Measurements from ENCODE around the gene RAD51B. TPM values are rescaled to one million over a fixed set of nuclear protein-coding genes. Genes with fewer than 3 reads are reported as not detected.
"Not testable (repeated sequence)": the region's sequence is repeated elsewhere in the genome, so short reads cannot be mapped to it uniquely, and the experiment has no call there.

The RAD51B gene
- total RNA-seq, 1 donor from 2014 or later, result 16.7 TPM

DNA sequence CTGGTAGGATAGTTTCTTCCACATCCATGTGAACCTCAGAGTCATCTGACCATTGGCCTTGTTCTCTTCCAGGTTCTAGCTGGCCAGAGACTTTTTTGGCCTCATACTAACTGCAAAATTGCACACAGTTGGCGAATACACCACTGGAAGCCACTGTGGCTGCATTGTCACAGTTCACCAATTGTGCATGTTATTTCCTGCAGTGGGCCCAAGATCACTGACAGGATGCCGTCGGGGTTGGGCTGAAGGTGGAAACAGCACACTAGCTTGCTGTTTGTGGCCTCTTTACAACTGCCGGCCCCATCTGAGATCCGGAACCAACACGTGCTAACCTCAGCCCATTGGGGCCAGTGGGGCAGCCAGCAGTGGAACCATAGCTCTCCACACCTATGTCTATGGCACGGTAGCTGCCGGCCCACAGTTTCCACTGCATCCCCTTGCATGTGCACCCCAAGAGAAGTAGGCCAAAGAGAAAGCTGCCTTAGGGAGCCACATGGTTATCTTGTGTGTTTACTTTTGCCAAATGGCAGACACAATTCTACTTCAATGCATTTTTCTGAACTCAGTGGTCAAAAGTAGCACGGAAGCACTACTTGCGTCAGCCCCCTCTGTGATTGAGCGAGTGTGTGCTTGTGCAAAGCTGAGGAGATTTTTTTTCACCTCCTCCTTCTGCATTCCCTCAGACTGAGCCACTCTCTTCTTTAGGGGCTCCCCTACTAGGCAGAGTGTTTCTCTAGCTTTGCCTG is 464.0 kb downstream of the RAD51B start:
- TF ChIP-seq, protein P1, sequence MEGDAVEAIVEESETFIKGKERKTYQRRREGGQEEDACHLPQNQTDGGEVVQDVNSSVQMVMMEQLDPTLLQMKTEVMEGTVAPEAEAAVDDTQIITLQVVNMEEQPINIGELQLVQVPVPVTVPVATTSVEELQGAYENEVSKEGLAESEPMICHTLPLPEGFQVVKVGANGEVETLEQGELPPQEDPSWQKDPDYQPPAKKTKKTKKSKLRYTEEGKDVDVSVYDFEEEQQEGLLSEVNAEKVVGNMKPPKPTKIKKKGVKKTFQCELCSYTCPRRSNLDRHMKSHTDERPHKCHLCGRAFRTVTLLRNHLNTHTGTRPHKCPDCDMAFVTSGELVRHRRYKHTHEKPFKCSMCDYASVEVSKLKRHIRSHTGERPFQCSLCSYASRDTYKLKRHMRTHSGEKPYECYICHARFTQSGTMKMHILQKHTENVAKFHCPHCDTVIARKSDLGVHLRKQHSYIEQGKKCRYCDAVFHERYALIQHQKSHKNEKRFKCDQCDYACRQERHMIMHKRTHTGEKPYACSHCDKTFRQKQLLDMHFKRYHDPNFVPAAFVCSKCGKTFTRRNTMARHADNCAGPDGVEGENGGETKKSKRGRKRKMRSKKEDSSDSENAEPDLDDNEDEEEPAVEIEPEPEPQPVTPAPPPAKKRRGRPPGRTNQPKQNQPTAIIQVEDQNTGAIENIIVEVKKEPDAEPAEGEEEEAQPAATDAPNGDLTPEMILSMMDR (conservative IDR thresholded peaks at IDR 0.05), result no peak
- Mint-ChIP-seq H3K4me3 (no peak overlapping the region), H3K4me1 (peaks cover 41% of the 10 kb centered on the region), H3K36me3 (ENCODE audit: low read depth) (no peaks in the 10 kb centered on the region), H3K27ac (ENCODE audit: unreplicated experiment) (no peak overlapping the region), H3K27me3 (ENCODE audit: low read depth) (no peaks in the 10 kb centered on the region), H3K9me3 (no peaks in the 10 kb centered on the region)
- no peak for DNase-seq (ENCODE audit: low read depth, low spot score)

DNA sequence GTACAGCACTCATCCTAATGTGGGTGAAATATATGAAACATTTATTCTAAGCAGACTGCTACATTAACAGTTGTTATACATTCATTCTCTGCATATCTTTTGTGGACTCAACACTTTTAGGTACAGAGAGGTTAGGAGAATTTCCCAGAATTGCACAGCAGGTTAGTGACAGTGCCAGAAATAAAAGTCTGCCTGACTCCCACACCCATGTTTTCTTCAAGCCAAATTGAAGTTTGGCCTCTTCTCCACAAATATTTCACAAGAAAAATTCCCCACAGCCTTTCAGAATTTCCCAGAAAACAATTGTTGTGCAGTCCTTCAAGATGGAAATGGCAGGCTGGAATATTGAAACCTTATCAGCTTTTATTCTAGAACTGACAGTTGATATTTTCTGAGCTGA is 464.8 kb downstream of the RAD51B start:
- Mint-ChIP-seq H3K36me3 (ENCODE audit: low read depth) (no peaks in the 10 kb centered on the region), H3K4me1 (peaks cover 33% of the 10 kb centered on the region), H3K27ac (ENCODE audit: unreplicated experiment) (no peak overlapping the region), H3K9me3 (no peaks in the 10 kb centered on the region), H3K4me3 (no peak overlapping the region), H3K27me3 (ENCODE audit: low read depth) (no peaks in the 10 kb centered on the region)
- no peak for DNase-seq (ENCODE audit: low read depth, low spot score)
- TF ChIP-seq, protein P1 (conservative IDR thresholded peaks at IDR 0.05), result no peak

DNA sequence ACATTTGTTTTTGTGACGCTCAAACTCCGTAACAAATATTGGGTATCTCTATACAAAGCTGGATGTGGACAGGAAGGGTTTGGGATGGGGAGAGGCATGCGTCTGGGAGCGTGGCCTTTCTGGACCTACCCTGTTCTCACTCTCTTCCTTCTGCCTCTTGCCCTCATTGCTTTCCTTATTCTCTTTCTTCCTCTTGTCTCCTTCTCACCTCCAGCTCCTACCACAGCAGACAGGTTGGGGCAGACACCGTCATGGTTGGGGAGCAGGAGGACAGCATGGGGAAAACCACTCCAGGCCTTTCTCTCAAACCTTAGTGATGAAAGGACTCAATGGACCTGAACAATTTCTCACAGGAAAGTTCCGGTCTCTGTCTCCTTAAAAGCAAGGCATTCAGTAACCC is 465.3 kb downstream of the RAD51B start:
- no peaks in the 10 kb centered on the region for H3K36me3 Mint-ChIP-seq (ENCODE audit: low read depth)
- H3K9me3 Mint-ChIP-seq, result no peaks in the 10 kb centered on the region
- DNase-seq (ENCODE audit: low read depth, low spot score), result no peak
- H3K4me3 Mint-ChIP-seq, result no peak overlapping the region
- TF ChIP-seq, protein P1 (conservative IDR thresholded peaks at IDR 0.05), result no peak
- peaks cover 33% of the 10 kb centered on the region for H3K4me1 Mint-ChIP-seq
- no peaks in the 10 kb centered on the region for H3K27me3 Mint-ChIP-seq (ENCODE audit: low read depth)
- H3K27ac Mint-ChIP-seq (ENCODE audit: unreplicated experiment), result peak overlapping the region; percentile 57

DNA sequence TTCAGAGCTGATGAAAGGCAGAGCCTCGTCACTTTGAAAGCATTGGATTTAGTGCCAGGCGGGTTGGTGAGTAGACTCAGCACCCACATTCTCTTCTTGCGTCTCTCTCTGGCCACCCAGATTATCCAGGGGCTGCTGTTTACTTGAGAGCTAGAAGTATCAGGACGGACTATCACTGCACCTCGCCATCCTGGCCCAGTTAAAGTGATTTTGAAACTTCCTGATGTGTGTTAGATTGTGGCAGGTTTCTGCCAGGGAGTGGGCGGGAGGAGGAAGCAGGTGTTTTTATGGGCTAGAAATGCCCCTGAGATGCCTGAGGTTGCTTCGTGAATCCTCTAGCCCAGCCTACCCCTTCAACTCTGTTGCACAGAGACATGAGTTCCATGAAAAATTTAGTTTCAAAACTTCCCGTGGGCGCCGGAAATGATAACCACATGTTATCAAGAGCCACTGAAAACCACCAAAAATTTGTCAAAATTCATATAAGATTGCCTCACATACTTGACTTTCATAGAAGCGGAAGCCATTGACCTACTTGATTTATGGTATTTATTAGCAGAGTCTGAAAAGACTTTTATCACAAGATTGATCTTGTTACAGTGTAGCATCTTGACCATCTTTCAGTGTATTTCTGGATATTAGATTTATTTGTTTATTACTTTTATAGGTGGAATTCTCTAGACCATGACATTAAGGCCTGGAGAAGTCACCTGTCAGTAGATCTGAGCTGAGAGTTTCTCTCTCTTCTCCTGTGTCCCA is 466.0 kb downstream of the RAD51B start:
- H3K27ac Mint-ChIP-seq (ENCODE audit: unreplicated experiment), result no peak overlapping the region
- TF ChIP-seq, protein P1 (conservative IDR thresholded peaks at IDR 0.05), result no peak
- peaks cover 33% of the 10 kb centered on the region for H3K4me1 Mint-ChIP-seq
- DNase-seq (ENCODE audit: low read depth, low spot score), result no peak
- H3K27me3 Mint-ChIP-seq (ENCODE audit: low read depth), result no peaks in the 10 kb centered on the region
- H3K9me3 Mint-ChIP-seq, result no peaks in the 10 kb centered on the region
- H3K4me3 Mint-ChIP-seq, result no peak overlapping the region
- H3K36me3 Mint-ChIP-seq (ENCODE audit: low read depth), result no peaks in the 10 kb centered on the region

DNA sequence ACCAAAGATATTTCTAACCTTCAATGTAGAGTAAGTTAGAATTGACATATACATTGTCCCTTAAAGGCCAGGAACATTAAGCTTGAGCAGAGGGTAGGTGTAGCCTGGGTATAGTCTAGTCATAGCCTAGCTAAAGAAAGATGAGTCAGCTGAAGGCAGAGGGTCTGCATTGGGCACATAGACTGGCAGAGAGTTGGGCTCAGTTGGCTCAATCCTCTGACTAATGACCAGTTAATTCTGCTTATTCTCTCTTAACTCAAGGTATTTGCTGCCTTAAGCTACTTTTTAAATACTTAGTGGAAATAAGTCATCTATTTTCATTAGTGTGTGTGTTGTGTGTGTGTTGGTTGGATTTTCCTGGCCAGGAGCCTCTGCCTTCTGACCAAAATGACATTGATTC is 467.1 kb downstream of the RAD51B start:
- H3K27ac Mint-ChIP-seq (ENCODE audit: unreplicated experiment), result no peak overlapping the region
- no peak for DNase-seq (ENCODE audit: low read depth, low spot score)
- peaks cover 35% of the 10 kb centered on the region for H3K4me1 Mint-ChIP-seq
- no peaks in the 10 kb centered on the region for H3K27me3 Mint-ChIP-seq (ENCODE audit: low read depth)
- H3K4me3 Mint-ChIP-seq, result no peak overlapping the region
- no peaks in the 10 kb centered on the region for H3K36me3 Mint-ChIP-seq (ENCODE audit: low read depth)
- H3K9me3 Mint-ChIP-seq, result no peaks in the 10 kb centered on the region
- TF ChIP-seq, protein P1 (conservative IDR thresholded peaks at IDR 0.05), result no peak

DNA sequence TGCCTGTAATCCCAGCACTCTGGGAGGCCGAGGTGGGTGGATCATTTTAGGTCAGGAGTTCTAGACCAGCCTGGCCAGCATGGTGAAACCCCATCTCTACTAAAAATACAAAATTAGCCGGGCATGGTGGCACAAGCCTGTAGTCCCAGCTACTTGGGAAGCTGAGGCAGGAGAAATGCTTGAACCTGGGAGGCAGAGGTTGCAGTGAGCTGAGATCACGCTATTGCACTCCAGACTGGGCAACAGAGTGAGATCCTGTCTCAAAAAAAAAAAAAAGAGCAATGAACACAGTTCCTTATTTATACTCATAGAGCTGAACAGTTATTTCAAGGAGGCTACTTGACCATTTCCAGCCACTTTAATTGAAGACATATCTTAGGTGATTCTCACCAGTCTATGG is 469.9 kb downstream of the RAD51B start:
- H3K27ac Mint-ChIP-seq (ENCODE audit: unreplicated experiment); H3K27me3 Mint-ChIP-seq (ENCODE audit: low read depth); H3K4me3 Mint-ChIP-seq; DNase-seq (ENCODE audit: low read depth, low spot score); H3K36me3 Mint-ChIP-seq (ENCODE audit: low read depth); H3K9me3 Mint-ChIP-seq: not testable (repeated sequence)
- peaks cover 41% of the 10 kb centered on the region for H3K4me1 Mint-ChIP-seq
